GM12878 (cell line): ENCODE results near the gene GCSAML. TPM values are rescaled to one million over a fixed set of nuclear protein-coding genes. Genes with fewer than 3 reads are reported as not detected.

Experiments
- ATAC-seq: fragments of 200-7000 bp; cut with Tn5 transposase; 3 replicates; pipeline ENCODE4 v1.9.1; 2020; ENCODE audit warnings: mild to moderate bottlenecking, moderate library complexity
- BruUV-seq: library from RNA; stranded (reverse); fragments of 400-500 nt; replicated peaks from 2 replicates; lab custom pipeline; 2021; lab: Mats Ljungman, UMichigan
- CTCF ChIA-PET: fragments of 300-600 bp; sonication (Branson Sonifier 250); formaldehyde crosslinking; extraction: SDS; loops from one replicate; lab custom pipeline; 2021; ENCODE audit warnings: inconsistent platforms; lab: Yijun Ruan, JAX
- POLR2A ChIA-PET: fragments of 350-600 bp; formaldehyde crosslinking; extraction: SDS; loops from one replicate; lab custom pipeline; 2021; ENCODE audit warnings: inconsistent platforms; lab: Charles Lee
- RAD21 ChIA-PET: fragments of 300-600 bp; sonication (Branson Sonifier 250); formaldehyde crosslinking; loops from one replicate; lab custom pipeline; 2023; ENCODE audit warnings: antibody characterized with exemption; ENCODE audit not compliant: unreplicated experiment; lab: Charles Lee
- SMC1A ChIA-PET: fragments of 300-600 bp; sonication (Branson Sonifier 250); formaldehyde crosslinking; loops from one replicate; lab custom pipeline; 2023; ENCODE audit not compliant: unreplicated experiment, uncharacterized antibody; lab: Charles Lee
- DNase-seq: peaks from one replicate; pipeline ENCODE4 v3.0.0-alpha.2; 2011; ENCODE audit warnings: low read depth, low spot score
- FAIRE-seq: peaks from 3 replicates; lab custom pipeline; 2011; peaks lifted over from hg19 to GRCh38; lab: Jason Lieb, UNC
- H2AFZ ChIP-seq: 2 replicates; pipeline ENCODE4 v1.6.0; 2011; ENCODE audit warnings: low read depth, low read length, control low read depth; ENCODE audit not compliant: control insufficient read depth
- H3K27ac ChIP-seq: 2 replicates; pipeline ENCODE4 v1.5.1; 2011; ENCODE audit warnings: control low read depth; ENCODE audit not compliant: control insufficient read depth, insufficient read depth
- H3K27me3 ChIP-seq, 2 experiments: replicated peaks in 1 of 2; 2 replicates each; pipeline versions ENCODE4 v1.6.0 to v1.6.1; 2011; ENCODE audit warnings: low read length in 1 of 2; ENCODE audit not compliant: control insufficient read depth in 2 of 2, insufficient read depth in 2 of 2
- H3K36me3 ChIP-seq, 2 experiments: 2 replicates each; pipeline ENCODE4 v1.5.1; 2011; ENCODE audit warnings: low read length in 1 of 2; ENCODE audit not compliant: control insufficient read depth in 2 of 2, insufficient read depth in 2 of 2
- H3K4me1 ChIP-seq: 2 replicates; pipeline ENCODE4 v1.6.1; 2011; ENCODE audit warnings: mild to moderate bottlenecking, low read length, moderate library complexity, mixed read lengths; ENCODE audit not compliant: control insufficient read depth, insufficient read depth
- H3K4me2 ChIP-seq: 2 replicates; pipeline ENCODE4 v1.6.0; 2011; ENCODE audit warnings: control low read depth; ENCODE audit not compliant: control insufficient read depth, insufficient read depth
- H3K4me3 ChIP-seq: fragments of 200-600 bp; sonication (generic); 2 replicates; pipeline ENCODE4 v1.5.1; 2016
- H3K79me2 ChIP-seq: 2 replicates; pipeline ENCODE4 v1.6.0; 2011; ENCODE audit warnings: low read length; ENCODE audit not compliant: control insufficient read depth, insufficient read depth
- H3K9ac ChIP-seq: 2 replicates; pipeline ENCODE4 v1.8.0; 2011; ENCODE audit warnings: low read length, control low read depth, mixed read lengths; ENCODE audit not compliant: control insufficient read depth, insufficient read depth
- H3K9me3 ChIP-seq: replicated peaks from 3 replicates; pipeline ENCODE4 v1.5.1; 2011; ENCODE audit warnings: mild to moderate bottlenecking, low read length; ENCODE audit not compliant: control insufficient read depth, insufficient read depth
- H4K20me1 ChIP-seq: 2 replicates; pipeline ENCODE4 v1.6.0; 2011; ENCODE audit not compliant: control insufficient read depth, insufficient read depth
- BMI1 ChIP-seq: fragments of 450-650 bp; IDR thresholded peaks from 2 replicates; pipeline ENCODE4 v1.6.1; 2016; ENCODE audit warnings: mild to moderate bottlenecking, moderate library complexity, borderline replicate concordance
- BRCA1 ChIP-seq: IDR thresholded peaks from 2 replicates; pipeline ENCODE4 v1.6.1; 2011; ENCODE audit warnings: low read depth, low read length, improper control_type of control experiment
- CREB1 ChIP-seq: IDR thresholded peaks from 2 replicates; pipeline ENCODE4 v1.6.1; 2012; ENCODE audit warnings: low read depth, mild to moderate bottlenecking, inconsistent platforms
- EZH2 ChIP-seq: IDR thresholded peaks from 2 replicates; pipeline ENCODE4 v1.6.1; 2012; ENCODE audit warnings: low read depth, mild to moderate bottlenecking, control low read depth, inconsistent platforms, low read length, borderline replicate concordance; ENCODE audit not compliant: control insufficient read depth
- HDAC2 ChIP-seq: fragments of 200-600 bp; sonication (generic); IDR thresholded peaks from 2 replicates; pipeline ENCODE4 v1.6.1; 2017
- HDAC6 ChIP-seq: fragments of 200-600 bp; sonication (generic); IDR thresholded peaks from one replicate; pipeline ENCODE4 v1.8.0; 2017; ENCODE audit warnings: antibody characterized with exemption; ENCODE audit not compliant: unreplicated experiment
- IKZF1 ChIP-seq: fragments of 450-650 bp; conservative IDR thresholded peaks from 2 replicates; pipeline ENCODE4 v1.6.1; 2017; ENCODE audit warnings: antibody characterized with exemption, mild to moderate bottlenecking
- JUNB ChIP-seq: IDR thresholded peaks from 2 replicates; pipeline ENCODE4 v1.6.1; 2016; ENCODE audit warnings: antibody characterized with exemption, mild to moderate bottlenecking
- POLR2AphosphoS2 ChIP-seq: IDR thresholded peaks from 2 replicates; pipeline ENCODE4 v1.6.1; 2011; ENCODE audit warnings: low read depth, mild to moderate bottlenecking, low read length, improper control_type of control experiment, moderate library complexity
- POU2F2 ChIP-seq: IDR thresholded peaks from 3 replicates; pipeline ENCODE4 v1.6.1; 2011; ENCODE audit warnings: low read depth, mild to moderate bottlenecking, low read length, borderline replicate concordance
- RCOR1 ChIP-seq: conservative IDR thresholded peaks from 2 replicates; pipeline ENCODE4 v1.6.1; 2012; ENCODE audit warnings: low read depth, low read length, improper control_type of control experiment
- TCF12 ChIP-seq: IDR thresholded peaks from 2 replicates; pipeline ENCODE4 v1.6.1; 2011; ENCODE audit warnings: low read depth, mild to moderate bottlenecking, low read length
- TCF3 ChIP-seq: IDR thresholded peaks from 2 replicates; pipeline ENCODE4 v1.6.1; 2012; ENCODE audit warnings: low read depth, mild to moderate bottlenecking, low read length, borderline replicate concordance; ENCODE audit not compliant: insufficient read depth
- YY1 ChIP-seq: IDR thresholded peaks from 2 replicates; pipeline ENCODE4 v1.6.1; 2011; ENCODE audit warnings: low read depth, mild to moderate bottlenecking, low read length
- WGBS: methylation state at CpG from one replicate; pipeline ENCODE4 v1.1.6; 2016; ENCODE audit warnings: low lambda C conversion rate; ENCODE audit not compliant: insufficient replicate concordance, insufficient coverage; ENCODE audit errors: missing lambda C conversion rate; 5-methylcytosine and 5-hydroxymethylcytosine counted together
- in situ Hi-C: fragments of 300-500 bp; cut with MboI; formaldehyde crosslinking; loops from 9 replicates; pipeline ENCODE4 v1.14.3; 2018; ENCODE audit warnings: mixed read lengths
- intact Hi-C: fragments of 100-400 bp; cut with micrococcal nuclease; formaldehyde crosslinking; loops from one replicate; pipeline ENCODE4 v1.14.2; 2022; ENCODE audit not compliant: unreplicated experiment
- polyA plus RNA-seq, 11 experiments: library from polyadenylated mRNA; depleted of rRNA in 4 of 11; unstranded in 6 of 11; stranded (reverse) in 5 of 11; fragments of >200 nt; fragmentation: Nextera tagmentation in 4 of 11; fragmentation: Illumina TruSeq in 1 of 11; extraction: Ambion mirVana in 4 of 11; extraction: Trizol in 1 of 11; gene quantifications; 1 replicate in 1 of 11; 2 replicates in 10 of 11; pipeline versions ENCODE4 v1.2.1 to v1.2.3, GENCODE V29; 2011 to 2016; ENCODE audit warnings: inconsistent platforms in 2 of 11, missing spikeins in 2 of 11, low read depth in 1 of 11
- total RNA-seq, 4 experiments: library from RNA; depleted of rRNA in 3 of 4; stranded (reverse); fragments of >200 nt in 3 of 4; fragmentation: Illumina TruSeq in 1 of 4; extraction: Trizol in 1 of 4; gene quantifications; 2 replicates each; pipeline versions ENCODE4 v1.2.1 to v1.2.3, GENCODE V29; 2013 to 2021
- TF ChIP-seq, protein P1 (sequence below): IDR thresholded peaks from 2 replicates; pipeline ENCODE4 v1.6.1; 2012; ENCODE audit warnings: improper control_type of control experiment, low read depth, low read length; ENCODE audit not compliant: insufficient replicate concordance
- TF ChIP-seq, protein P2 (sequence below): IDR thresholded peaks from 2 replicates; pipeline ENCODE4 v1.6.1; 2011; ENCODE audit warnings: mild to moderate bottlenecking, low read depth, low read length, moderate library complexity; ENCODE audit not compliant: insufficient replicate concordance
- TF ChIP-seq, protein P3 (sequence below): fragments of 450-650 bp; IDR thresholded peaks from 2 replicates; pipeline ENCODE4 v1.6.1; 2018; ENCODE audit warnings: borderline replicate concordance, mild to moderate bottlenecking; ENCODE audit not compliant: partially characterized antibody

Gene GCSAML
- total and polyA plus RNA-seq, 10 of the 15 experiments (the other 5 are each of a cell fraction or from before 2014, with no cell fraction given) = 0.03 TPM; not detected in 9

DNA sequence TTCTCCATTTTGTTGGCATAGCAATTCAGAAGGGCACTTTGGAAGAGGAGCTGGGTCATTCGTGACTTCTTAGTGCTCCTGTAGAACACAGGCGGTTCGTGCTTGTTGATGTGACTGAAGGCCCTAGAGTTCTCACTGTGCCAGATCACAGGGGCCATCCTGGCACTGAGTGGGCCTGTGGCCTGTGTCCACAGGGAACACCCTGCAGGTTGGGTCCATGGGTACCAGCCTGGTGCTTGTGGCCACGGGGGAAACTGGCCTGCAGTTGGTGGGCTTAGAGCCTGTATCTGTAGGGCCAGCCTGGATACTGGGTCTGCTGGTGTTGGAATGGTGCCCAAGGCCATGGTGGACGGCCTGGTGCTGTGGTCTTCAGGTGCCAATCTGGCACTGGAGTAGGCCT, 65.7 kb downstream of the GCSAML start:
- Histone ChIP-seq H2AFZ (no peak overlapping the region), H3K27me3 (no peaks in the 10 kb centered on the region), H3K4me2 (no peak overlapping the region), H3K36me3 (no peaks in the 10 kb centered on the region), H3K9ac (no peak overlapping the region), H3K4me1 (no peaks in the 10 kb centered on the region), H3K27ac (no peak overlapping the region), H3K9me3 (no peaks in the 10 kb centered on the region), H3K4me3 (no peak overlapping the region), H4K20me1 (no peaks in the 10 kb centered on the region), H3K79me2 (no peaks in the 10 kb centered on the region)
- SMC1A ChIA-PET = no interaction called here
- BruUV-seq = no TSS peak
- WGBS = 21% methylated on average over 5 of the region's 5 CpGs
- DNase-seq (no peak), ATAC-seq (no peak), FAIRE-seq (no peak)
- intact Hi-C loops = no loop called here
- RAD21 ChIA-PET = no interaction called here
- in situ Hi-C loops = no loop called here
- CTCF ChIA-PET = no interaction called here
- POLR2A ChIA-PET = no interaction called here
- TF ChIP-seq CREB1 (no peak), TCF3 (no peak), BMI1 (no peak), EZH2 (no peak), HDAC6 (no peak), POLR2AphosphoS2 (no peak), HDAC2 (no peak), RCOR1 (no peak), IKZF1 (no peak), YY1 (no peak), JUNB (no peak), TCF12 (no peak), POU2F2 (no peak), BRCA1 (no peak)
- TF ChIP-seq, protein P1, sequence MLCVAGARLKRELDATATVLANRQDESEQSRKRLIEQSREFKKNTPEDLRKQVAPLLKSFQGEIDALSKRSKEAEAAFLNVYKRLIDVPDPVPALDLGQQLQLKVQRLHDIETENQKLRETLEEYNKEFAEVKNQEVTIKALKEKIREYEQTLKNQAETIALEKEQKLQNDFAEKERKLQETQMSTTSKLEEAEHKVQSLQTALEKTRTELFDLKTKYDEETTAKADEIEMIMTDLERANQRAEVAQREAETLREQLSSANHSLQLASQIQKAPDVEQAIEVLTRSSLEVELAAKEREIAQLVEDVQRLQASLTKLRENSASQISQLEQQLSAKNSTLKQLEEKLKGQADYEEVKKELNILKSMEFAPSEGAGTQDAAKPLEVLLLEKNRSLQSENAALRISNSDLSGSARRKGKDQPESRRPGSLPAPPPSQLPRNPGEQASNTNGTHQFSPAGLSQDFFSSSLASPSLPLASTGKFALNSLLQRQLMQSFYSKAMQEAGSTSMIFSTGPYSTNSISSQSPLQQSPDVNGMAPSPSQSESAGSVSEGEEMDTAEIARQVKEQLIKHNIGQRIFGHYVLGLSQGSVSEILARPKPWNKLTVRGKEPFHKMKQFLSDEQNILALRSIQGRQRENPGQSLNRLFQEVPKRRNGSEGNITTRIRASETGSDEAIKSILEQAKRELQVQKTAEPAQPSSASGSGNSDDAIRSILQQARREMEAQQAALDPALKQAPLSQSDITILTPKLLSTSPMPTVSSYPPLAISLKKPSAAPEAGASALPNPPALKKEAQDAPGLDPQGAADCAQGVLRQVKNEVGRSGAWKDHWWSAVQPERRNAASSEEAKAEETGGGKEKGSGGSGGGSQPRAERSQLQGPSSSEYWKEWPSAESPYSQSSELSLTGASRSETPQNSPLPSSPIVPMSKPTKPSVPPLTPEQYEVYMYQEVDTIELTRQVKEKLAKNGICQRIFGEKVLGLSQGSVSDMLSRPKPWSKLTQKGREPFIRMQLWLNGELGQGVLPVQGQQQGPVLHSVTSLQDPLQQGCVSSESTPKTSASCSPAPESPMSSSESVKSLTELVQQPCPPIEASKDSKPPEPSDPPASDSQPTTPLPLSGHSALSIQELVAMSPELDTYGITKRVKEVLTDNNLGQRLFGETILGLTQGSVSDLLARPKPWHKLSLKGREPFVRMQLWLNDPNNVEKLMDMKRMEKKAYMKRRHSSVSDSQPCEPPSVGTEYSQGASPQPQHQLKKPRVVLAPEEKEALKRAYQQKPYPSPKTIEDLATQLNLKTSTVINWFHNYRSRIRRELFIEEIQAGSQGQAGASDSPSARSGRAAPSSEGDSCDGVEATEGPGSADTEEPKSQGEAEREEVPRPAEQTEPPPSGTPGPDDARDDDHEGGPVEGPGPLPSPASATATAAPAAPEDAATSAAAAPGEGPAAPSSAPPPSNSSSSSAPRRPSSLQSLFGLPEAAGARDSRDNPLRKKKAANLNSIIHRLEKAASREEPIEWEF = no peak
- TF ChIP-seq, protein P2, sequence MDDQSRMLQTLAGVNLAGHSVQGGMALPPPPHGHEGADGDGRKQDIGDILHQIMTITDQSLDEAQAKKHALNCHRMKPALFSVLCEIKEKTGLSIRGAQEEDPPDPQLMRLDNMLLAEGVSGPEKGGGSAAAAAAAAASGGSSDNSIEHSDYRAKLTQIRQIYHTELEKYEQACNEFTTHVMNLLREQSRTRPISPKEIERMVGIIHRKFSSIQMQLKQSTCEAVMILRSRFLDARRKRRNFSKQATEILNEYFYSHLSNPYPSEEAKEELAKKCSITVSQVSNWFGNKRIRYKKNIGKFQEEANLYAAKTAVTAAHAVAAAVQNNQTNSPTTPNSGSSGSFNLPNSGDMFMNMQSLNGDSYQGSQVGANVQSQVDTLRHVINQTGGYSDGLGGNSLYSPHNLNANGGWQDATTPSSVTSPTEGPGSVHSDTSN = no peak
- TF ChIP-seq, protein P3, sequence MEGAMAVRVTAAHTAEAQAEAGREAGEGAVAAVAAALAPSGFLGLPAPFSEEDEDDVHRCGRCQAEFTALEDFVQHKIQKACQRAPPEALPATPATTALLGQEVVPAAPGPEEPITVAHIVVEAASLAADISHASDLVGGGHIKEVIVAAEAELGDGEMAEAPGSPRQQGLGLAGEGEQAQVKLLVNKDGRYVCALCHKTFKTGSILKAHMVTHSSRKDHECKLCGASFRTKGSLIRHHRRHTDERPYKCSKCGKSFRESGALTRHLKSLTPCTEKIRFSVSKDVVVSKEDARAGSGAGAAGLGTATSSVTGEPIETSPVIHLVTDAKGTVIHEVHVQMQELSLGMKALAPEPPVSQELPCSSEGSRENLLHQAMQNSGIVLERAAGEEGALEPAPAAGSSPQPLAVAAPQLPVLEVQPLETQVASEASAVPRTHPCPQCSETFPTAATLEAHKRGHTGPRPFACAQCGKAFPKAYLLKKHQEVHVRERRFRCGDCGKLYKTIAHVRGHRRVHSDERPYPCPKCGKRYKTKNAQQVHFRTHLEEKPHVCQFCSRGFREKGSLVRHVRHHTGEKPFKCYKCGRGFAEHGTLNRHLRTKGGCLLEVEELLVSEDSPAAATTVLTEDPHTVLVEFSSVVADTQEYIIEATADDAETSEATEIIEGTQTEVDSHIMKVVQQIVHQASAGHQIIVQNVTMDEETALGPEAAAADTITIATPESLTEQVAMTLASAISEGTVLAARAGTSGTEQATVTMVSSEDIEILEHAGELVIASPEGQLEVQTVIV = no peak
